Retinal pigment epithelial cell (primary cell): ENCODE data around the gene PAM16.
A peak's percentile ranks its signal among the peaks of the same experiment; 100 is the strongest.
"Not testable (repeated sequence)": the region's sequence is repeated elsewhere in the genome, so short reads cannot be mapped to it uniquely, and the experiment has no call there.

Experiments used
- DNase-seq: peaks from one replicate; pipeline ENCODE4 v3.0.0-alpha.2; 2010; ENCODE audit warnings: low read depth
- H3K4me3 ChIP-seq: 2 replicates; pipeline ENCODE4 v1.5.1; 2011; ENCODE audit warnings: mild to moderate bottlenecking, low read length, control low read depth, moderate library complexity
- CTCF ChIP-seq: conservative IDR thresholded peaks from 2 replicates; pipeline ENCODE4 v1.5.1; 2011; ENCODE audit warnings: low read depth, low read length, control low read depth, inconsistent platforms

PAM16 gene

DNA sequence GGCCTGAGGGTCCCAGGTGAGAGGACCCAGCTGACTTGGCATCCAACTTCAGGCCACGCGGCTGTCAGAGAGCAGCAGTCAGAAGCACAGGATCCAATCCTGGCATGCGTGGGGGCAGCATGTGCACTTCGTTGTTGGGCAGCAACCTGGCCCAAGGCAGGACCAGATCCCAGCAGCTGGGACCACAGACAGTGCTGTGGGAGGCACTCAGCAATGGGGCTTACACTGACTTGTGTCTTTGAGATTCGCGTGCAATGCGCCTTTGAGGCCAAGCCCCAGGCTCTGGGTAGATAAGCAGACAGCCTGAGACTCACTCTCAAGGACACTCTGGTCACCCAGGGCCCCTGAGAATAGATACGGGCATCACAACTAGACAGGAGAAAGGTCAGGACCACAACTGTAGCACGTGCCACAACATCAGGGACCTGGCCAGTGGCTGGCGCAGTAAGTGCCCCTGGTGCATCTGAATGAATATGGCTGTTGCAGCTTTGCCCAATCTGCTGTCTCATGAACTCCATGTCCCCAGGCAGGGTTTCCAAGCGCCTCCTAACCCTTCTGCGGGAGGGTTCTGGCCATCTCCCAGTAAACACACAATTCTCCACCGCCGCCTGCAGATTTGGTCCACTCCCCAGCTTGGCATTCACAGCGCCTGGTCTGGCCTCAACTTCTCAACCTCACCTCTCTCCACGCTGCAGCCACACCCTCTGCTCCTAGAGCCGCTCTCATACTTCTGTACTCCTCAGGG lies 3.2 kb downstream of the PAM16 start:
- DNase-seq: no peak
- H3K4me3 ChIP-seq: no peak overlapping the region
- TF ChIP-seq CTCF: no peak

DNA sequence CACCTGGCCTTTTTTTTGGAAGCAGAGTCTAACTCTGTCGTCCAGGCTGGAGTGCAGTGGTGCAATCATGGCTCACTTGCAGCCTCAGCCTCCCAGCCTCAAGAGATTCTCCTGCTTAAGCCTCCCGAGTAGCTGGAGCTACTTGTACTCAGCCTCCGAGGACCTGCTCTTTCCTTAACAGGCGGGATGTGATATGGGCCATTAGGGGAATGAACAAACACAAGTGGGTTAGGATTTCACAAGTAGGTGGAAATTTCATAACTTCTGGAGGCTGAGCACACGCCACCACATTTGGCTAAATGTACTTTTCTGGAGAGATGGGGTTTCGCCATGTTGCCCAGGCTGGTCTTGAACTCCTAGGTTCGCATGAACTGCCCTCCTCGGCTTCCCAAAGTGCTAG lies 4.1 kb downstream of the PAM16 start:
- no peak overlapping the region for H3K4me3 ChIP-seq
- no peak for DNase-seq
- TF ChIP-seq CTCF: no peak

- TF ChIP-seq CTCF: no peak
- no peak overlapping the region for H3K4me3 ChIP-seq
- DNase-seq: no peak
These were observed 5.0 kb downstream of the PAM16 start for GRCh38 chr16:4345836-4346781.

- peak; percentile 67 for DNase-seq
- no peak overlapping the region for H3K4me3 ChIP-seq
- no peak for TF ChIP-seq CTCF
These were observed 5.9 kb downstream of the PAM16 start for GRCh38 chr16:4344983-4345835.

GRCh38 chr16:4344300-4344982 lies 6.7 kb downstream of the PAM16 start:
- DNase-seq, H3K4me3 ChIP-seq: not testable (repeated sequence)

DNA sequence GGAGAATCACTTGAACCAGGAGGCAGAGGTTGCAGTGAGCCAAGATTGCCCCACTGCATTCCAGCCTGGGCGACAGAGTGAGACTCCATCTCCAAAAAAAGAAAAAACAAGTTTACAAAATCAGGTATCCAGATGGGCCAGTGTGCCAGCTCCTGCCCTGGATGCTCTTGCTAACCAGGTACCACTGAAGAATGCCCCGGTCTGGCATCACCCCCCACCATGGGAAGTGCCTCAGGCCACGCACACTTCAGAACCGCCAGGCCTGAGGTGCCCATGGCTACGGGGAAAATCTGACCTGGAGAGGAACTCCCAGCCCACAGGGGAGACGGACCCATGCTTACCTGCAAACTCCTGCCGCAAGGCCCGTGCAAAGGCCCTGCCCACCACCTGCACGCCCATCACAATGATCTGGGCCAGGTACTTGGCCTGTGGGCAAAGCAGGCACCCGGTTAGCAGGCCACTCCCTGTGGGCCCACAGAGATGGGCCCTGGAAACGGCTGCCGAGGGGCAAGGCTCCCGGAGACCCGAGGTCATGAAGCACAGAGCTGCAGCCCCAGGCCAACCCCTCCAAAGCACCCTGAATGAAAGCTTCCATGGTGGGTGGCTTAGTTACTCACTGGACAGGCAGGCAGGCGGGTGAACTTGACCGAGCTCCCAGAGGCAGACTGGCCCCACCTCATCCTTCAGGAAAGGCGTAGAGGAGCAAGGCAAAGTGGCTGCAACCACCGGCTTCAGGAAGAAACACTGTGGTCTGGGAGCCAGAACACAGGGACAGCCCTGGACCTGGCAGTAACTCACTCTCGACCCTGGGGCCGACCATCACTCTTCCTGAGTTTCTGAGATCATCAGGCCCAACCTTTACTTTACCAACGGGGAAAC lies 8.0 kb downstream of the PAM16 start:
- TF ChIP-seq CTCF: no peak
- no peak for DNase-seq

More for the DNA sequence above, 8.0 kb downstream of the PAM16 start:
- no peak overlapping the region for H3K4me3 ChIP-seq
